Panc1 (cell line): Measurements from ENCODE around the gene CDH3.

Experiments used
- CTCF ChIP-seq: fragments of 450-650 bp; IDR thresholded peaks from 2 replicates; pipeline ENCODE4 v1.5.1; 2017; ENCODE audit warnings: mild to moderate bottlenecking
- POLR2AphosphoS5 ChIP-seq: IDR thresholded peaks from 2 replicates; pipeline ENCODE4 v1.6.1; 2012; ENCODE audit warnings: mild to moderate bottlenecking, low read depth, low read length, moderate library complexity
- REST ChIP-seq, 2 experiments: IDR thresholded peaks; 2 replicates each; pipeline ENCODE4 v1.6.1; 2011 to 2012; ENCODE audit warnings: low read depth in 2 of 2, control low read depth in 1 of 2, low read length in 1 of 2, mild to moderate bottlenecking in 1 of 2, moderate library complexity in 1 of 2; ENCODE audit not compliant: insufficient read depth in 1 of 2
- TCF7L2 ChIP-seq: IDR thresholded peaks from 2 replicates; pipeline ENCODE4 v1.6.1; 2011; ENCODE audit warnings: mild to moderate bottlenecking, low read depth, low read length, inconsistent platforms

GRCh38 chr16:68743664-68744063 lies 98.6 kb downstream of the CDH3 start:
- TF ChIP-seq CTCF (no peak), POLR2AphosphoS5 (no peak), REST (IDR thresholded peaks at IDR 0.05; ENCODE audit: insufficient read depth in 1 of 2, low read depth in 2 of 2, low read length in 1 of 2) (no peak), TCF7L2 (no peak)
